Activated naive CD8-positive, alpha-beta T cell treated with anti-CD3 and anti-CD28 coated beads, Interleukin-2, amount 50 U/mL, for 24 hours (primary cell): ENCODE measurements around the gene CACNA1H.

ENCODE experiments used
- ATAC-seq: fragments of 150-1000 bp; cut with Tn5 transposase; one replicate; pipeline ENCODE4 v1.10.0; 2021
- DNase-seq: peaks from one replicate; pipeline ENCODE4 v3.0.0; 2021
- H3K27ac Mint-ChIP-seq: one replicate; pipeline ENCODE4 v1.8.0; 2021; ENCODE audit warnings: mild to moderate bottlenecking, mixed read lengths
- H3K27me3 Mint-ChIP-seq: one replicate; pipeline ENCODE4 v1.8.0; 2021; ENCODE audit warnings: mixed read lengths
- H3K36me3 Mint-ChIP-seq: one replicate; pipeline ENCODE4 v1.8.0; 2021; ENCODE audit warnings: low read depth, mixed read lengths
- H3K4me1 Mint-ChIP-seq: one replicate; pipeline ENCODE4 v1.8.0; 2021; ENCODE audit warnings: mixed read lengths
- H3K4me3 Mint-ChIP-seq: one replicate; pipeline ENCODE4 v1.8.0; 2021; ENCODE audit warnings: mild to moderate bottlenecking, moderate library complexity, mixed read lengths
- H3K9me3 Mint-ChIP-seq: one replicate; pipeline ENCODE4 v1.8.0; 2021; ENCODE audit warnings: mixed read lengths

CACNA1H gene

DNA sequence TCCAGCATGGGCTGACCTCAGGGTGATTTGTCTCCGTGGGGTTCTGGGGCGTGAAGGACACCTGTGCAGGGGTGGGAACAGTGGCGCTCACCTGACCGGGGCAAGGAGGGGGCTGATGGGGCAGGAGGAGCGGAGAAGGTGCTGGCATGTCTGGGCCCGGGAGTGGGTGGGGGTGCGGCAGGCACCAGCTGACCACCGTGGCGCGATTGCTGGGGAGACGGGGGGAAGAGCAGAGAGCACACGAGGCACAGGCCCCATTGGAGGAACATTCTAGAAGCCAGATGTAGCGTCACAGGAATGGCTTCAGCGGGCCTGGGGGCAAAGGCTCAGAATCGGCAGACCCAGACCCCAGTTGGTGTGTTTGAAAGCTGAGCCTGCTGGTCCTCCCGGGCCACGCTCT, 12.1 kb downstream of the CACNA1H start:
- Mint-ChIP-seq H3K36me3 (no peaks in the 10 kb centered on the region), H3K27ac (no peak overlapping the region), H3K4me3 (no peak overlapping the region), H3K27me3 (no peaks in the 10 kb centered on the region), H3K4me1 (no peaks in the 10 kb centered on the region), H3K9me3 (no peaks in the 10 kb centered on the region)
- DNase-seq (no peak), ATAC-seq (no peak)

DNA sequence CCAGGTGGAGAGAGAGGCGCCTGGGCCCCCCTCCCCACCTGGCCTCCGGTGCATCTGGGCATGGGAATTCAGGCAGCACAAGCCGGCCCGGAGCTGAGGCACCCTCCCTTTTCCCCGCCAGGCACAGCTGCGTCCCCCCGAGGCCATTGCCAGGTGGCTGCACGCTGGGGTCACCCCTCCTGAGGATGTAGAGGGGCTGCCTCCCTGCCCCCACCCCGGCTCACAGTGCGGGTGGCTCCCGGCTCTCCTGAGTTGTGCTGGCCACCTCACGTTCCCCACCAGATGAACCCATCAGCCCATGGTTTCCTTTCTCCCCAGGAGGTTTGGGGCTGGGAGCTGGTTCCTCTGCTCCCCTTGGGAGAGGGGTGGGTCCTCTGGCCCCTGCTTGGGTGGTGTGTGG, 12.6 kb downstream of the CACNA1H start:
- Mint-ChIP-seq H3K4me1 (no peaks in the 10 kb centered on the region), H3K9me3 (no peaks in the 10 kb centered on the region), H3K36me3 (no peaks in the 10 kb centered on the region), H3K27me3 (no peaks in the 10 kb centered on the region), H3K27ac (no peak overlapping the region), H3K4me3 (no peak overlapping the region)
- DNase-seq (no peak), ATAC-seq (no peak)

DNA sequence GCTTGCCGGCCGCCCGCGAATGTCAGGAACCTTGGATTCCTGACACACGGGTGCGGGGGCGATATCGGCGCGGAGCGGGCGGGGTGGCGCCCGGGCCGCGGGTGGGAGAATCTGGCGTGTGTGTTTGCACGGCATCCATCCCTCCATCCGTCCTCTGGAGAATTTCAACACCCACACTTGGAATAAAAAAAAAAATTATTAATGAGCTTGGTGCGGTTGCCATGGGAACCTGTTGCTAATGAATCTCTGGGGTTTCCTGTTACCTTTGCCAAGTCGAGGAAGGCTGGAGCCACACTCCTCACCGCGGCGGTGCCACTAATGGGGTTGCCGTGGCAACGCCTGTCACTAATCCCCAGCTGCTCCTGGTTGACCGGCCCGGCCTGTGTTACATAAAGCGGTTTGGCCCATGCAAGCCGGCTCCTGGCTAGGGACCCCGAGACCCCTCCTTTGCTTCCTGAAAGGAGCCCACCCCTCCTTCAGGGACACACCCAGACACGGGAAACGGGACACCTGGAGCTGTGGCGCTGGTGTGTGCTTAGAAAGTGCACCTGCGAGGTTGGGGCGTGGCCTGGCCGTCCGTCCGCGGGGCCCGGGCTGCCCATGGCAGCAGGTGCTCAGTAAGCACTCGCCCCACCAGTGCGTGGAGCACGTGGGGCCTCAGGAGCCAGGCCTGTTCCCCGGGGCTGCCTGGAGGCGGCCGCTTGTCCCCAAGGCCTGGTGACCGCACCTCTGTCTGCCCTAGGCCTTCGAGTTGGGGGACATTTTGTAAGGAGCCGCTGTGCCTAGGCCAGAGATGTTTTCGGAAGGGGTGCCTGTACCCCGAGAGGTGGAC, 14.6 kb downstream of the CACNA1H start:
- H3K4me3 Mint-ChIP-seq, result no peak overlapping the region

DNA sequence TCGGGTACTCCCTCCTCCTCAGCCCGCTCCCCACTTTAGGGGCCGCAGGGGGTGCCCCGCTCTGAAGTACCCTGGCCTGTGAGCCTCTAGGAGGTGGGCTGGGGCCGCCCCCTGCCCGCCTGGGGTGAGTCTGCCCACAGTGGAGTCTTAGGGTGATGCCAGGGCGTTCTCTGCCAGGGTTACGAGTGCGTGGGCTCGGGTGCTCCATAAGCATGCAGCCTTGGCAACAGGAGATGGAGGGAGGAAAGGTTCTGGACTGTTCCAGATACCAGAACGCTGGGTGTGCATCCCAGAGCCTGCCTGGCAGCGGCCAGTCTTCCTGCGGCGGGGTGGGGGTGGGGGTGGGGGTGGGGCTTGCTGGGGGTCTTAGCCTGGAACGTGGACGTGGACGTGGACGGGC, 15.9 kb downstream of the CACNA1H start:
- H3K27me3 Mint-ChIP-seq, result no peaks in the 10 kb centered on the region
- H3K9me3 Mint-ChIP-seq, result no peaks in the 10 kb centered on the region
- H3K36me3 Mint-ChIP-seq, result no peaks in the 10 kb centered on the region
- no peak for ATAC-seq
- no peak for DNase-seq
- no peak overlapping the region for H3K4me3 Mint-ChIP-seq
- H3K27ac Mint-ChIP-seq, result no peak overlapping the region
- no peaks in the 10 kb centered on the region for H3K4me1 Mint-ChIP-seq

More for the DNA sequence above, 14.6 kb downstream of the CACNA1H start:
- Mint-ChIP-seq H3K4me1 (no peaks in the 10 kb centered on the region), H3K27me3 (no peaks in the 10 kb centered on the region), H3K9me3 (no peaks in the 10 kb centered on the region), H3K36me3 (no peaks in the 10 kb centered on the region), H3K27ac (no peak overlapping the region)
- ATAC-seq, result no peak
- DNase-seq, result no peak

DNA sequence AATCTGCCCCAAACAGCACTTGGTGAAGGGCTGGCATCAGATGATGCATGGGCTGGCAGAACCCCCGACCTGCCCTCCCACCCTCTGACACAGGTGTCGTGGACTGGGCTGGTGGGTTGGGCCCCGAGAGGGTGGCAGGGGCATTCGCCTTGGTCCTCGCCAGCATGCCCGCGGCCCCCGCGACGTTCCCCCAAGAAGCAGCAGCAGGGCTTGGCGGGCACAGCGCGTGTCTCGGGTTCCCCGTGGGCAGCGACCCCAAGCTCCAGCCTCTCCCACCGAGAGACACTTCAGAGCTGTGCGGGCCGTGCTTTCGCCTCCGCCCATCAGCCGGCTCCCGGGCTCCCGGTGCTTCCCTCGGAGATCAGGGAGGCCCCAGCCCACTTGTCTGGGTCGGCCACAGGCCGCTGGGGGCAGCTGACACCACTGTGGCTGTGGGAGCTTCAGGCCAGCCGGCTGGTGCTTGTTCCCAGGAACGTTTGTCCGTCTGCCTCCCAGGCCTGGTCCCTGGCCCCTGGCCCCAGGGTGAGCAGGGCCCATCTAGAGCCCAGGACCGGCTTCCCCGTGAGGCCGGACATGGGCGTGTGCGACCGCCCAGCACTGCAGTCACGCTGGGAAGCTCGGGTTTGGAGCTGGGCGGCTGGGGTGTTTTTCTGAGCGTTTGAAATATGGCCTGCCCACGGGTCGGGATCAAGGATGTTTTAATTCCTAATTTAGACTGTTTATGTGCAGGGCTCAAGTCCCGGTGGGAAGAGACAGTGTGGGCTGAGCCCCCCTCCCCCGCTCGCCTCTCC, 16.6 kb downstream of the CACNA1H start:
- ATAC-seq, result no peak
- no peak for DNase-seq
- no peaks in the 10 kb centered on the region for H3K4me1 Mint-ChIP-seq
- H3K9me3 Mint-ChIP-seq, result no peaks in the 10 kb centered on the region
- H3K27ac Mint-ChIP-seq, result no peak overlapping the region
- H3K4me3 Mint-ChIP-seq, result no peak overlapping the region
- no peaks in the 10 kb centered on the region for H3K27me3 Mint-ChIP-seq
- no peaks in the 10 kb centered on the region for H3K36me3 Mint-ChIP-seq

DNA sequence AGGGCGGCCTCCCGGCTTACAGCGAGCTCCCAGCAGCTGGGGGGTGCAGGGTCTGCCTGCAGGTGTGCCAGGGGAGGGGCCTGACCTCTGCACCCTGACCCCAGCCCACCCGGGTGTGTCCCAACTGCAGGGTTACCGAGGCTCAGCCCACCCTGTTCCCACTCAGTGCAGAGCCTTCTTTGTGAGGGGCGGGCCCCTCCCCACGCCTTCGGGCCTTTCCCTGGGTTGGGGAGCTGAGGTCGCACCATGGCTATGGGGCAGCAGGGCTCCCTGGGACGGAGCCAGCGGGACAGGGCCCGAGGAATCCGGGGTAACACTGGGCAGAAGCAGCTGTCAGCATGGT, 17.1 kb downstream of the CACNA1H start:
- ATAC-seq (no peak), DNase-seq (no peak)
- Mint-ChIP-seq H3K9me3 (no peaks in the 10 kb centered on the region), H3K27ac (no peak overlapping the region), H3K4me3 (no peak overlapping the region), H3K27me3 (no peaks in the 10 kb centered on the region), H3K4me1 (no peaks in the 10 kb centered on the region), H3K36me3 (no peaks in the 10 kb centered on the region)

DNA sequence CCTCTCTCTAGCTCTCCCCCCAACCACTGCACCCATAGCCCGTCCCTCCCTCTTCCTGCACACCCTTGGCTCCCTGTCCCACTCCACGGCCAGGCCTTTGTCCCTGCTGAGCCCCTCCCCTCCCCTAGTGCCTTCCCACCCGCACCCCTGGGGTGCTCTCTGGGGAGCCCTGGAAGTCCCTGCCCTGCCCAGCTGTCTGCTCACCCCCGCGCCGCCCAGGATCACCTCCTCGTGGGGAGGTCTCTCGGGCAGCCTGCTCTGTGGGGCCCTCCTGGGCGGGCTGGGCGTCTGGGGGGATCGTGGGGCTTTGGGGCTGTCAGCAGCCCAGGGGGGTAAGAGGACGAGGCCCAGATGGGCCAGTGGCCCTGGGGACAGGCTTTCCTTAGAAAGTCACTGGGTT, 18.1 kb downstream of the CACNA1H start:
- ATAC-seq (no peak), DNase-seq (no peak)
- H3K4me1 Mint-ChIP-seq, result no peaks in the 10 kb centered on the region
- H3K27me3 Mint-ChIP-seq, result peaks cover 2% of the 10 kb centered on the region
- H3K36me3 Mint-ChIP-seq, result no peaks in the 10 kb centered on the region
- no peak overlapping the region for H3K4me3 Mint-ChIP-seq
- no peaks in the 10 kb centered on the region for H3K9me3 Mint-ChIP-seq
- H3K27ac Mint-ChIP-seq, result no peak overlapping the region

DNA sequence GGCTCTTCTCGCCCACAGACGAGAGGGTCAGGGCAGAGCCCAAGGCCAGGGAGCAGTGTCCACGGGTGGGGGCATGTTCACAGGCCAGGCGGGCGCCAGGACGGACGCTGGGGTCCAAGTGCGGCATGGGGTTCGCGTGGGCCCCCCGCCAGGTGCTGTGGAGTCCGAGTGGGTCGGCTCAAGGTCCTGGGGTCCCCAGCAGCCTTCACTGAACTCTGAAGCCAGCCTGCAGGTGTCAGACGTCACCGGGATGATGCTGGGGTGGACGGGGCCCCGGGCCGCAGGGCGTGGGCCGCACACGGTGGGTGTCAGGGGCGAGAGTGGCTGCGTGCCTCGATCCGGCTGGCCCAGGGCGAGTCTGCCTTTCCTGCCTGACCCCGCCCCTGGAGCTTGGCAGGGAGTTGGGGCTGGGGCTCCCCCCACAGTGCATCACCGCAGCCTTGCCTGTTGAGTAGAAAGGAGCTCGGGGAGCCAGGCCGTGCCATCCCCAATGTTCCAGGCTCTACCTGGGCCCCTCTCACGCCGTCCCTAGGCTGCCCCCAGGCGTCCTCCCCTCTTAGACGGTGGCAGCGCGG, 19.0 kb downstream of the CACNA1H start:
- H3K27me3 Mint-ChIP-seq, result peaks cover 2% of the 10 kb centered on the region
- DNase-seq, result no peak
- ATAC-seq, result no peak
- H3K36me3 Mint-ChIP-seq, result no peaks in the 10 kb centered on the region
- no peak overlapping the region for H3K4me3 Mint-ChIP-seq
- H3K9me3 Mint-ChIP-seq, result no peaks in the 10 kb centered on the region
- no peak overlapping the region for H3K27ac Mint-ChIP-seq
- H3K4me1 Mint-ChIP-seq, result no peaks in the 10 kb centered on the region

DNA sequence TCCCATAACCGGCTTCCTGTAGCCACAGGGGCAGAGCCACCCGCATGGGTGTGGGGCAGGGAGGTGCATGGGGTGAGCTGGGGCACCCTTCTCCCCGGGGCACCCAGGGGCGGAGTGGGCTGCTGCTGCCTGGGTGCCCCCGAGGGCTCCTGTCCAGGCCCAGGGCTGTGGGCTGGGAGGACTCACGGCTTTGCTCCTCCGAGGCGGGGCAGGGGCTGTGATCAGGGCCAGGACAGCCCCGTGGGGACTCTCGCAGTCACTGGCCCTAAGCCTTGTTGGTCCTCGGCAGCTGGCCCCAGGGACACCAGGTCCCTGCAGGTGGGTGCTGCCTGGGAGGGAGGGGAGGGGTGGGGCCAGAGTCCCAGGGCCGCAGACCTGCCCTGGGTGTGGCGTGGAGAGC, 19.7 kb downstream of the CACNA1H start:
- Mint-ChIP-seq H3K4me1 (no peaks in the 10 kb centered on the region), H3K27me3 (peaks cover 2% of the 10 kb centered on the region), H3K4me3 (no peak overlapping the region), H3K27ac (no peak overlapping the region), H3K9me3 (no peaks in the 10 kb centered on the region), H3K36me3 (no peaks in the 10 kb centered on the region)
- no peak for ATAC-seq
- DNase-seq, result no peak

DNA sequence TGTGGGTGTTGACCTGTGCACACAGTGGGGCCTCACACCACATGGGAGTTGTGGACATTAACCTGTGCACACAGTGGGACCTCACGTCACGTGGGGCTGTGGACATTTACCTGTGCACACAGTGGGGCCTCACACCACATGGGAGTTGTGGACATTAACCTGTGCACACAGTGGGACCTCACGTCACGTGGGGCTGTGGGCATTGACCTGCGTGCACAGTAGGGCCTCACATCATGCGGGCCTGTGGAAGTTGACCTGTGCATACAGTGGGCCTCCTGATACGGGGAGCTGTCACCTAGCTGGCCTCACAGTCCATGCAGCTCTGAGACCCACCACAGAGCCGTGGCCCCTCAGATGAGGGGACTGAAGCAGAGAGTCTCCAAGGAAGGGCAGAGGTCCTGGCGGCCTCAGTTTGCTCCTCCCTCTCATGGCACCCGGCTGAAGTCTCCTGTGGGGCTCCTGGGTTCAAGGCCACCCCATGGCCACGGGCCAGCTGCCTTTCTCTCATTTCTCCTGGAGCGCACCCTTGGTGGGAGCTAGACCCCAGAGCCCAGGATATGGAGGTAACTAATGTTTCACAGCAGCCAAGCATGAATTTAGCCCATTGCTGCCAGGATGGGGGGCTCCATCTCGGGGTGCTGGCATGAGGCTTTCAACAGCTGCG, 21.0 kb downstream of the CACNA1H start:
- Mint-ChIP-seq H3K4me1 (no peaks in the 10 kb centered on the region), H3K36me3 (no peaks in the 10 kb centered on the region), H3K9me3 (no peaks in the 10 kb centered on the region), H3K4me3 (no peak overlapping the region), H3K27me3 (peaks cover 2% of the 10 kb centered on the region), H3K27ac (no peak overlapping the region)
- no peak for DNase-seq
- ATAC-seq, result no peak

DNA sequence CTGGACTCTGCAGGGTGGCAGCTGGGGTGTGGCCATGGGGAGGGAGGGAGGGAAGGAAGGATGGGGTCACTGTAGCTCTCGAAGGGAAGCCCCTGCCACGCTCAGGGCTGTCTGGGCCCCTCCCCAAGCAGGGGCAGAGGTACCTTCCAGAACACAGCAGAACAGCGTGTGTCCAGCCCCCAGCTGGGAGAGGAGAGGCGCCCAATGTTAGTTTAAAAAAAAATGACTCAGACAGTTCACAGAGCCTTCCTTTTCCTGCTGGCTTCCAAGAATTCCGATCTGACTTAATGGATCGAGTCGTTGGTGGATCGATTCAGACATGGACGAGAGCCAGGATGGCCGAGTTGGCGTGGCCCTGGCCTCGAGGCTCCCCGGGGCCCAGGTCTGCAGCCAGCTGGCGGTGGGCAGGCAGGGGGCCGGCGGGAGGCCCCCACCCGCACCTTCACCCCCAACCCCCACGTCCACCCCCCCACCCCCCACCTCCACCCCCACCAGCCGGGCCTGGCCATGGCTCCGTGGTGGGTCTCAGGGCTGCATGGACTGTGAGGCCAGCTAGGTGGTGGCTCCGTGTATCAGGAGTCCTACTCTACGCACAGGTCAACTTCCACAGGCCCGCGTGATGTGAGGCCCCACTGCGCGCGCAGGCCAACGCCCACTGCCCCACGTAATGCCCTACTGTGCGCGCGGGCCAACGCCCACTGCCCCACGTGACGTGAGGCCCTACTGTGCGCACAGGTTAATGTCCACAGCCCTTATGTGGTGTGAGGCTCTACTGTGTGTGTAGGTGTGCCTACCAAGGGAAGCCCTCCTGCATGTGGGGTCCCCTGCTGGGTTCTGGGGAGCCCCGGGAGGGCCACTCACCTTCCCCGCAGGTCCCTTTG, 21.8 kb downstream of the CACNA1H start:
- ATAC-seq, result no peak
- no peak overlapping the region for H3K27ac Mint-ChIP-seq
- H3K27me3 Mint-ChIP-seq, result peaks cover 2% of the 10 kb centered on the region
- no peak overlapping the region for H3K4me3 Mint-ChIP-seq
- no peak for DNase-seq
- H3K9me3 Mint-ChIP-seq, result no peaks in the 10 kb centered on the region
- no peaks in the 10 kb centered on the region for H3K4me1 Mint-ChIP-seq
- H3K36me3 Mint-ChIP-seq, result no peaks in the 10 kb centered on the region

DNA sequence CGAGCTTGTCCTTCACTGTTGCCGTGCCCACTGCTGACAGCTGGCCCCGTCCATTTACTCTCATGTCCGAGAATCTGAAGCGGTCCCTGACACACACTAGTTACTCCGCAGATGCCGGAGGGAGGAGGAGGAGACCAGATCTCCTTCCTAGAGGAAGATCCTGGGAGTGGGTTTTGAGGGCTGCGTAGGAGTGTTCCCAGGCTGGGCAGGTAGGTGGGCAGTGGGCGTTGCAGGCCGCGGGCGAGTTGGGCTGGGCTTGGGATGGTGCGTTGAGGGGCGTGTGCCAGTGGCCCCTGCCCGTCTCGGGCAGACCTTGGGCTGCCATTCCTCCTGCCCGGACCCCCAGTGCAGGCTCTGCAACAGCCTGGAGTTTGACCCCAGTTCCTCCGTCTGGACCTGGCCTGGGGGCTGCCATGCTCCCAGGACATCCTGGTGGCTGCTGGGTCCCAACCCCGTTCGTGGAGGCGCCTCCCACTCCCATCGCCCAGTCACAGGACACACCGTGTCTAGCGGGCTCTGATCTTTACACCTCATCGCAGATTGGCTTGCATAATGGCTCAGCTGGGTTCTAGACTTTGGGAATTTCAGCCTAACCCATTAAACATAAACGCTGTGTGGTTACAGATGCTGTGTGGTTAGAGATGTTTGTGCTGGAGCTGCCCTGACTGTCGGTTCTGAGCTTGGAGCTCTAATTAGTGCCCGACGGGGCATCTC, 22.8 kb downstream of the CACNA1H start:
- ATAC-seq (no peak), DNase-seq (no peak)
- Mint-ChIP-seq H3K9me3 (no peaks in the 10 kb centered on the region), H3K4me1 (no peaks in the 10 kb centered on the region), H3K4me3 (no peak overlapping the region), H3K27ac (no peak overlapping the region), H3K36me3 (no peaks in the 10 kb centered on the region), H3K27me3 (peaks cover 2% of the 10 kb centered on the region)

DNA sequence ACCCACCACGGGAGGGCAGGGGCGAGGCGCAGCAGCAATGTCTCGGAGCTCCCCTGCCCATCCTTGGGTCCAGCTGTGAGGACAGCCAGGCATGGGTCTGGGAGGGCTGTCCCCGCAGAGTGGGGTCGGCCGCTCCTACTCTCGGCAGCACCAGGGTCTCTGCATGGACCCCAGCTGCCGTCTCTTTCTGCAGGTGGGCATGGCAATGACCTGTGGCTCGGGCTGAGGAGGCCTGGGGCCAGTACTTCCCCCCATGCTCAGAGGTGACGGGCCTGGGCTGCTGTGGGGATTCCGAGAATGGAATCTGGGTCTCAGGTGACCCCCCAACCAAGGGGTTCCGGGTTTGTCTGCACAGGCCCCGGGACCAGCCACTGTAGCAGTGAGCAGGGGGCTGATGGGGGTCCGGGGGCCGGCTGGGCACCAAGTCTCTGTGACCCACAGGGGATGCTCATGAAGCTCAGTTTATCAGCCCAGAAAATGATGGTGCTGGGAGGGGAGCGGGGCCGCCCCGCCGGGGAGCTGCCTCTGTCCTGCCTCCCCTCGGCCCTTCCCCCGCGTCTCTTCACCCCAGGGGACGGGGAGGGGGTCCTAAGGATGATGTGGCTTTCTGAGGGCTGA, 23.5 kb downstream of the CACNA1H start:
- Mint-ChIP-seq H3K27ac (no peak overlapping the region), H3K27me3 (peaks cover 2% of the 10 kb centered on the region), H3K9me3 (no peaks in the 10 kb centered on the region), H3K4me3 (no peak overlapping the region), H3K4me1 (no peaks in the 10 kb centered on the region), H3K36me3 (no peaks in the 10 kb centered on the region)
- ATAC-seq (no peak), DNase-seq (no peak)
